Activated effector memory CD4-positive, alpha-beta T cell treated with Interleukin-2 at 50 U/mL for 16 hours (primary cell): ENCODE measurements around the gene S100PBP.
A peak's percentile ranks its signal among the peaks of the same experiment; 100 is the strongest.

Experiments used
- DNase-seq: peaks from one replicate; pipeline ENCODE4 v3.0.0-alpha.2; 2020

The S100PBP gene

DNA sequence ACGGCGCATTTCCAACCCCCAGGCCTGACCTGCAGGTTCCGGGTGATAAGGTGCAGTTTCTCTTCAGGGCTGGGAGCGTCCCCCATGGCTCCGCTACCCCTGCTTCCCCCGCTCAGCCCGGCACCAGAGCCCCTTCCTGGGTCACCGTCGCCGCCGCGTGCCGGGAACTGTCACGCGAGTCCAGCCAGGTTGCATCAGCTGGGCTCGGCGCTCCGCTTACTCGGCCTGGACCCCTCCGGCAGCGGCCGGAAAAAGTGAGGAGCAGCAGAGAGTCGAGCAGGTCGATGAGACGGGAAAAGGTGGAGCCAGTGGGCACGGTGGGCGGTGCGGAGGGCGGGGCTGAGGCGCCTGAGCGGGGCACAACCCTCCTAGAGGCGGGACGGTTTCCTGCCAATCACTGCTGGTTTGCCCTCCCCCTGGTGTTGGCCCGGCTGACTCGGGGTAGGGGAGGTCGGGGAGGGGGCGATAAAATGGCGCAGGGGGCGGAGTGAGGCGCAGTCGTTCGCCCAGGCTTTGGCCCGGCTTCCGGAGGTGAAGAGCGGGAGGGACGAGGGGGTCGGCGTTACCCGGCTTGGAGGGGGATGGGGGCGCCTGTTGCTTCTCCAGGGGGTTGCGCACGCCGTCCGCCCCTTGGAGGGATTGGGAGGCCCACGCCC, at the start of gene S100PBP, which contains the start of gene YARS1:
Gene S100PBP, plus strand, starts transcription at position 495 of the 656 bp plus-strand sequence. CDS start 8,447 bp downstream, outside the sequence.
Gene YARS1, minus strand, starts transcription at position 200 of the 656 bp plus-strand sequence. Its CDS starts 114 bp downstream, at position 86.
- DNase-seq = peak; percentile 100

DNA sequence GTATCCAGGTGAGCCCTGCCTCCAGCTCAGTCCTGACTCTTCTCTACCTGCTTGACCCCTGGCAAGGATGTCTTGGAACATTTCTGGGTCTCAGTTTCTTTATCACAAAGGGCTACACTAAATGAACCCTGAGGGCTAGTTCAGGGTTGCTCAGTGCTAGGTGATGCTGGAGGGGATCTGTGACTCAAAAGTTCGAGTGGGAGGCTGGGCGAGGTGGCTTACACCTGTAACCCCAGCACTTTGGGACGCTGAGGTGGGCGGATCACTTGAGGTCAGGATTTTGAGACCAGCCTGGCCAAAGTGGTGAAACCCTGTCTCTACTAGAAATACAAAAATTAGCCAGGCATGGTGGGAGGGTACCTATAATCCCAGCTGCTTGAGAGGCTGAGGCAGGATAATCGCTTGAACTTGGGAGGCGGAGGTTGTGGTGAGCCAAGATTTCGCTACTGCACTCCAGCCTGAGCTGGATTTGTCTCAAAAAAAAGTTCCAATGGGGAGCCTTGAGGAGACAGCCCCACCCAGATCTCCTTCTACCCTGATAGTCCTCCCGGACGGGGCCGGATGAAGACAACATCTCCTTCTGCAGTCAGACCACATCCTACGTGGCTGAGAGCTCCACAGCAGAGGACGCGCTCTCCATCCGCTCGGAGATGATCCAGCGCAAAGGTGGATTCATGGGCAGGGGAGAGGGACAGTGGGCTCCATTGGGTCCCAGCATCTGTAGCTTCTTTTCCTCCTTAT, 49.2 kb upstream of the S100PBP start:
- DNase-seq = no peak

DNA sequence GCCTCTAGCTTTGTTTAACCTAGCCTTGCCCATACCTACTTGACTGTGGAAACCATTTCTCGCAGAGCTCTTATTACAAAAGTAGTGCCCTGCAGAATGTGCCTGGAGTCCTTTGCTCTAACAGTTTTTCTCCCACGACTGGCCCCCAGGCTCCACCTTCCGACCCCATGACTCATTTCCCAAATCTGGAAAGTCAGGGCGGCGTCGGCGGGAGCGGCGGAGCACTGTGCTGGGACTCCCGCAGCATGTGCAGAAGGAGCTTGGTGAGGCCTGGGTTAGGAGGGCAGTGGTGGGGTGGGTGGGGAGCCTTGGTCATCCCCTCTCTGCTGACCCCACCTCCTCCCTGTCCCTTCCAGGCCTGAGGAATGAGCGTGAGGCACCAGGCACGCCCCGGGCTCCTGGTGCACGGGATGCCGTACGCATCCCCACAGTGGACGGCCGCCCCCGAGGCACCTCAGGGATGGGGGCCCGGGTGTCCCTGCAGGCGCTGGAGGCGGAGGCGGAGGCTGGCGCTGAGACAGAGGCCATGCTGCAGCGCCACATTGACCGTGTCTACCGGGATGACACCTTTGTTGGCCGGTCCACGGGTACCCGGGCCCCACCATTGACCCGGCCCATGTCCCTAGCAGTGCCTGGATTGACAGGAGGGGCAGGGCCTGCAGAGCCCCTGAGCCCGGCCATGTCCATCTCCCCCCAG, 47.8 kb upstream of the S100PBP start:
- no peak for DNase-seq

DNA sequence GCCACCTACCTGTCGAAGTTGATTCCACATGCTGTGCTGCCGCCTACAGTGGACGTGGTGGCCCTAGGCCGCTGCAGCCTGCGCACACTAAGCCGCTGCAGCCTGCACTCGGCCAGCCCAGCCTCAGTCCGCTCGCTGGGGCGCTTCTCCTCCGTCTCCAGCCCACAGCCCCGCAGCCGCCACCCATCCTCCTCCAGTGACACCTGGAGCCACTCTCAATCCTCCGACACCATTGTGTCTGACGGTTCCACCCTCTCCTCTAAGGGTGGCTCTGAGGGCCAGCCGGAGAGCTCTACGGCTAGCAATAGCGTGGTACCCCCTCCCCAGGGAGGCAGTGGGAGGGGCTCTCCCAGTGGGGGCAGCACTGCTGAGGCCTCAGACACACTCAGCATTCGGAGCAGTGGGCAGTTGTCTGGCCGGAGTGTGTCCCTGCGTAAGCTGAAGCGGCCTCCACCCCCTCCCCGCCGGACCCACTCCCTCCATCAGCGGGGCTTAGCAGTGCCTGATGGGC, 47.2 kb upstream of the S100PBP start:
- no peak for DNase-seq

DNA sequence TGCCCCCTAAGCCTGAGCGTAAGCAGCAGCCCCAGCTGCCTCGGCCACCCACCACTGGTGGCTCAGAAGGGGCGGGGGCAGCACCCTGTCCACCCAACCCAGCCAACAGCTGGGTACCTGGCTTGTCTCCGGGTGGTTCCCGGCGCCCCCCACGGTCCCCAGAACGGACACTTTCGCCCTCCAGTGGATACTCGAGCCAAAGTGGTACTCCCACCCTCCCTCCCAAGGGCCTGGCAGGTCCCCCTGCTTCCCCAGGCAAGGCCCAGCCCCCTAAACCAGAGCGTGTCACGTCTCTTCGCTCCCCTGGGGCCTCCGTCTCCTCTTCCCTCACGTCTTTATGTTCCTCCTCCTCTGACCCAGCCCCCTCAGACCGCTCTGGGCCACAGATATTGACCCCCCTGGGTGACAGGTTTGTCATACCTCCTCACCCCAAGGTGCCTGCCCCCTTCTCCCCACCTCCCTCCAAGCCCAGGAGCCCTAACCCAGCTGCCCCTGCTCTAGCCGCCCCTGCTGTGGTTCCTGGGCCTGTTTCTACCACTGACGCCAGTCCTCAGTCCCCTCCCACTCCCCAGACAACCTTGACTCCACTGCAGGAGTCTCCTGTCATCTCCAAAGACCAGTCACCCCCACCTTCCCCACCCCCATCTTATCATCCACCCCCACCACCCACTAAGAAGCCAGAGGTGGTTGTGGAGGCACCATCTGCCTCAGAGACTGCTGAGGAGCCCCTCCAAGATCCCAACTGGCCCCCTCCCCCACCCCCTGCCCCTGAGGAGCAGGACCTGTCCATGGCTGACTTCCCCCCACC, 46.5 kb upstream of the S100PBP start:
- no peak for DNase-seq

DNA sequence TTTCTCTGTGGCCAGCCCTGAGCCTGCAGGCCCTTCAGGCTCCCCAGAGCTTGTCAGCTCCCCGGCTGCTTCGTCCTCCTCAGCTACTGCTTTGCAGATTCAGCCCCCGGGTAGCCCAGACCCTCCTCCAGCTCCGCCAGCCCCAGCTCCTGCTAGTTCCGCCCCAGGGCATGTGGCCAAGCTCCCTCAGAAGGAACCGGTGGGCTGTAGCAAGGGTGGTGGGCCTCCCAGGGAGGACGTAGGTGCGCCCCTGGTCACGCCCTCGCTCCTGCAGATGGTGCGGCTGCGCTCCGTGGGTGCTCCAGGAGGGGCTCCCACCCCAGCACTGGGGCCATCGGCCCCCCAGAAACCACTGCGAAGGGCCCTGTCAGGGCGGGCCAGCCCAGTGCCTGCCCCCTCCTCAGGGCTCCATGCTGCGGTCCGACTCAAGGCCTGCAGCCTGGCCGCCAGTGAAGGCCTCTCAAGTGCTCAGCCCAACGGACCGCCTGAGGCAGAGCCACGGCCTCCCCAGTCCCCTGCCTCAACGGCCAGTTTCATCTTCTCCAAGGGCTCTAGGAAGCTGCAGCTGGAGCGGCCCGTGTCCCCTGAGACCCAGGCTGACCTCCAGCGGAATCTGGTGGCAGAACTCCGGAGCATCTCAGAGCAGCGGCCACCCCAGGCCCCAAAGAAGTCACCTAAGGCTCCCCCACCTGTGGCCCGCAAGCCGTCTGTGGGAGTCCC, 45.7 kb upstream of the S100PBP start:
- DNase-seq = no peak

DNA sequence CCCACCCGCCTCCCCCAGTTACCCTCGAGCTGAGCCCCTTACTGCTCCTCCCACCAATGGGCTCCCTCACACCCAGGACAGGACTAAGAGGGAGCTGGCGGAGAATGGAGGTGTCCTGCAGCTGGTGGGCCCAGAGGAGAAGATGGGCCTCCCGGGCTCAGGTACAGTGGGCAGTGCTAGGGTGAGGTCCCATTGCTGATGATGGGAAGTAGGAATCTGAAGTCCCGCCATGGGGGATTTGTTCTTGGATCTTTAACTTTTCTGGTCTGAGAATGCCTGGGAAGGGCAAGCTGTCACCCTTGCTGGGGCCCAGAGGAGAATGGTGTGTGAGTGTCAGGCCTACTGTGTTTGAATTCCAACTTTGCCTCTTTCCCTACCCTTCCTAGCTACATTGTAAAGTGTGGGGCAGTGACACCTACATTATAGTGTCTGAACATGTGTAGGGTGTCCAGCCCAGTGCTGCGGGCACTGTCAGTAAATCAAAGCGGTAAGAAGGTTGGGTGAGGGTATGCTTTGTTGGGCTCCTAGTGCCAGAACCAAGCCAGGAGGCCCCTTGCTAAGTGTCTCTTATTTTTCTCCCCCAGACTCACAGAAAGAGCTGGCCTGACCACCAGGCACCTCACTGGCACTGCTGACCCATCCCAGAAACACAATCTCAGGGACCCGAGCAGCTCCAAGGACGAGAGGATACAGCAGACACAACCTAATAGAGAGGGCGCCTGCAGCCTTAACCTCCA, 45.0 kb upstream of the S100PBP start:
- DNase-seq = no peak

DNA sequence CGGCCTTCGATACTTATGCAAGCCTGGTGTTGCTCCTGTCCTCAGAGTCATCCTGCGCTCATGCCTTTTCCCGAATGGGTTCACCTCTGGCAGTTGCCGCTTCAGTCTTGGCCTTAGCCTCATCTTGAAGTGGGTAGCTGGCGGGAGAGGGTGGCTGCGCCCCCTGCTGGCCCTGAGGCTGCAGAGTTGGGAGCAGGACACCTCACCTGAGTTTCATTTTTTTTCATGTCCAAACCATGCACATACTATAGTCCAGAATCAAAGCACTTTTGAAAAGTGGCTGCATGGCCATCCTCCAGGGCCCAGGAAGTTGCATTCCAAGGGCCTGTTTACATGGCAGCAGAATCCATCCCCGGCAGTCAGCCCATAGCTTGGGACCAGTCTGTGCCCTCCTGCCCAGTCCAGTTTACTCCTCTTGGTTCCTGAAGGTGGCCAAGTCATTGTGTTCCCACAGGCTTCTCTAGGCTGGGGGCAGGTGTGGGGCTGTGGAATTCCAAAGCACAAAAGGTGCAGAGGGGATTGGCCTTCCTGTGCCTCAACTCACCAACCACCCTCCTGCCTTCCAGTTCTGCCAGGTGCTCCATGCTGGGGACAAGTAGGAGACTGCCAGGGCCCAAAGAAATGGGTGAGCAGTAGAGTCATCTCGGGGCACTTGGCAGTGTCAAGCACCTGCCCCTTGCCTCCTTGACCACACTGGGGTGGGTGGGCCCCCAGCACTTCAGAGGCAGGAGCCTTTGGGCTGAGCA, 44.3 kb upstream of the S100PBP start:
- peak; percentile 64 for DNase-seq

DNA sequence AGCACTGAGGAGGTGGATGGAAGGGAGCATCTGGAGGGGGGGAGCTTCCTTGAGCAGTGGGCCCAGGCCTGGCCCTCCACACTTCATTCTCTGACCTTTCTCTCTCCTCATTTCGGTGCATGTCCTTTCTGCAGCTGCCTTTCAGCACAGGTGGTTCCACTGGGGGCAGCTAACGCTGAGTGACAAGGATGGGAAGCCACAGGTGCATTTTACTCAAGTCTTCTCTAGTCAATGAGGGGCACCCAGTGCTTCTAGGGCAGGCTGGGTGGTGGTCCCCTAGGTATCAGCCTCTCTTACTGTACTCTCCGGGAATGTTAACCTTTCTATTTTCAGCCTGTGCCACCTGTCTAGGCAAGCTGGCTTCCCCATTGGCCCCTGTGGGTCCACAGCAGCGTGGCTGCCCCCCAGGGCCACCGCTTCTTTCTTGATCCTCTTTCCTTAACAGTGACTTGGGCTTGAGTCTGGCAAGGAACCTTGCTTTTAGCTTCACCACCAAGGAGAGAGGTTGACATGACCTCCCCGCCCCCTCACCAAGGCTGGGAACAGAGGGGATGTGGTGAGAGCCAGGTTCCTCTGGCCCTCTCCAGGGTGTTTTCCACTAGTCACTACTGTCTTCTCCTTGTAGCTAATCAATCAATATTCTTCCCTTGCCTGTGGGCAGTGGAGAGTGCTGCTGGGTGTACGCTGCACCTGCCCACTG, 43.5 kb upstream of the S100PBP start:
- DNase-seq = no peak

DNA sequence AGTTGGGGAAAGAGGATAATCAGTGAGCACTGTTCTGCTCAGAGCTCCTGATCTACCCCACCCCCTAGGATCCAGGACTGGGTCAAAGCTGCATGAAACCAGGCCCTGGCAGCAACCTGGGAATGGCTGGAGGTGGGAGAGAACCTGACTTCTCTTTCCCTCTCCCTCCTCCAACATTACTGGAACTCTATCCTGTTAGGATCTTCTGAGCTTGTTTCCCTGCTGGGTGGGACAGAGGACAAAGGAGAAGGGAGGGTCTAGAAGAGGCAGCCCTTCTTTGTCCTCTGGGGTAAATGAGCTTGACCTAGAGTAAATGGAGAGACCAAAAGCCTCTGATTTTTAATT, 43.0 kb upstream of the S100PBP start:
- DNase-seq = no peak

DNA sequence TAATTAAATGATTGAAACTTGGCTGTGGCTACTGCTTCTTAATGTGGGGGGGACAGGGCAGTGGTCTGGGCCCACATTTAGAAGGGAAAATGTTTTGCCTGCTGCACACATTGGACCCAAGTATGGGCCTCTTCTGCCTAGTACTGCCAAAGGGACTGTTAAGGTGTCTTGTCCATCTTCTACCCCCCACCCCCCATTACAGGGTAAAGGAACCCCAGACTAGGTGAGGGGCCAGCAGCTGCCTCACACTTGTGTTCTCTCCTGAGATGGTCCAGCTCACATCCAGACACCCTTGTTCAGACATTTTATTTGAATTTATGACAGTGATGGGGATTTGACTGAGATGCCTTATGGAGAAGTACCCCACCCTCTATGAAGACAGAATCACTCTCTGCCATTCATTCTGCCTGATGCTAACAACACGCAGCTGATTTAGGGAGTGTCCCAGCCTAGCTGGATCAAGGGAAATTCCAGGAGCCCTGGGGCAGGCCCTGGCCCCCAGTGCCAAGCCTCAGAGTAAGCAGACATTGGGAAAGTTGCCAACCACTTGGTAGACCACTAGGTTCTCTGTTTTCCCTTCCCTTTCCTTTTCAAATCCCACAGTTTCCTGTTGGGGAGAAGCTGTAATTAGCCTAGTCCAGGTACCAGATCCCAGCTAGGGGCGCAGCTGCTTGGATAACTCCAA, 42.4 kb upstream of the S100PBP start:
- no peak for DNase-seq

DNA sequence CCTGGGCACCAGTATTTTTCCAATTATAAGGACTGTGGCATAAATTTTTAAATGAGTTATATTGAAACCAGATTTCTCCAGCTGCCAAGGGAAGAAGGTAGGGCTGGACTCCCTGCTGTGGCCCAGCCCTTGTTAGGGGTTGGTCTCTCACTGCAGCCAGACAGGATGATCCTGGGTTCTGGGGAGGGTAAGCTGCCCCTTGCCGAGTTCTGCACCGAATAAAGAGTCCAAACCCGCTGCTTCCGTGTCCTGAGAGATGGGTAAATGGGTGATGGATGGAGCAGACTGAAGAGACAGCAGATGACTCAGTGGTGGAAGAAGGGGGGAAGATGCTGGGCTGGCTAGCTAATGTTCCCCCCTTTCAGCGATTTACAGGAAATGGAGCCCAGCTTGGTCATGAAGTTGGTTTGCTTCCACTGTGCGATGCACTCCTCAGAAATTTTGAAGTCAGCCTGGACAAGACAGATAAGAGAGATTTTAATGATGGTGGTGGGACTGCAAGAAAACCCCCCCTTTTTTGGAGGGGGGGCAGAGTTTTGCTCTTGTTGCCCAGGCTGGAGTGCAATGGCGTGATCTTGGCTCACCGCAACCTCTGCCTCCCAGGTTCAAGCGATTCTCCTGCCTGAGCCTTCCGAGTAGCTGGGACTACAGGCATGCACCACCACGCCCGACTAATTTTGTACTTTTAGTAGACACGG, 41.7 kb upstream of the S100PBP start:
- no peak for DNase-seq

DNA sequence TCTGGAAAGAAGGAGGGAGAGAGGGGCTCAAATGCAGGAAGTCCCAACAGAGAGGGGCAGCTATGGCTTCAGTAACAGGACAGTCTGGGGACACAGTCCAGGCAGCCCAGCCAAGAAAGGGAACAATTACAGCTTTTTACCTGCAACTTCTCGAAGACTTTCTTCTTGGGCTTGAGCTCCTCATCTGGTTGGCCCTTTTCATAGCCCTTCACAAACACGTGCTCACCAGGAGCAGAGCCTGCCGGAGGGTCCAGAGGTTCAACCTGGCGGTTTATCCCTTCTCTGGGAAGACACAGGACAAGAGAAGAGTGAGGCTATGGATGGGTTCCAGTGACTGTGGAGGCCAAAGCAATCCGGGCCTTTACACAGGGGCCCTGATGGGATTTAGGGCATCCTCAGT, 38.2 kb upstream of the S100PBP start:
- no peak for DNase-seq

DNA sequence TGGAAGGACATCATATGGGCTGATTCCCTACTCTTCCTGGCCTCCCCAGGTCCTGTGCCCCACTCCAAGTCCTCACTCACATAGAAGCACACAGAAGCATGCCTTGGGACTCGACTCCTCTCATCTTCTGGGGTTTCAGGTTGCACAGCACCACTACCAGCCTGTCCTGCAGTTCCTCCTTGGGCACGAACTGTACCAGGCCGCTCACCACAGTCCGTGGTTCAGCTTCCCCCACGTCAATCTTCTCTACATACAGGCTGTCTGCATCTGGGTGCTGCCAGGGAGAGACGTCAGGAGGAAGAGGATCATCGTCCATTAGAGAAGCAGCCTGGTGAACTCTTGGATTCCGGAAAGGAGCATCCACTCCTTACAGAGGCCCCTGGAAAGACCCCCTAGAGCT, 37.4 kb upstream of the S100PBP start:
- no peak for DNase-seq

DNA sequence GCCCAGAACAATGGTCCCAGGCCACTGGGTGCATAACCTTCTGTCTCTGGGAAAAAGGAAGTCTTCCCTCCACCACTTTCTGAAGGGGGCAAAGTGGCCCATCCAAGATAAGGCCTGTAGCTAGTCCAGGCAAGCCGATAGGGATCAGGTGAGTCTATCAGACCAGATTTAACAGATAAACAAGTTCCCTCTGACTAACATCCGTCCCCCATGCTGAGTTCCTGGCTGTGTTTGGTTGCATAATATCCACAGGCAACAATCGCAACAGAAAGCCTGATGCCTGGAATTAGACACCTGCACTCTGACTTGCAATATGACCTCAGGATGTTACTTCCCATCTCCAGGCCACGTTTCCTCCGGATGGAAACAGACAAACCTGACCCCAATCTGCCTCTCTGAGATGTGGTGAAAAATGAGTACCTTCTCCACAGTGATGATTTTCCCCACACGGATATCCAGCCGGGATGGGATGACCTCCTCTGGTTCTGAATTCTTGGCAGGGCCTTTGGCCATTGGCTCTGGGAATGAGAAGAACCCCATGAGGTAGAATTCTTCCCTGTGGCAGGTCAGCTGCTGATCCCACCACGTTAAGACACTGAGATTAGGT, 36.7 kb upstream of the S100PBP start:
- no peak for DNase-seq

DNA sequence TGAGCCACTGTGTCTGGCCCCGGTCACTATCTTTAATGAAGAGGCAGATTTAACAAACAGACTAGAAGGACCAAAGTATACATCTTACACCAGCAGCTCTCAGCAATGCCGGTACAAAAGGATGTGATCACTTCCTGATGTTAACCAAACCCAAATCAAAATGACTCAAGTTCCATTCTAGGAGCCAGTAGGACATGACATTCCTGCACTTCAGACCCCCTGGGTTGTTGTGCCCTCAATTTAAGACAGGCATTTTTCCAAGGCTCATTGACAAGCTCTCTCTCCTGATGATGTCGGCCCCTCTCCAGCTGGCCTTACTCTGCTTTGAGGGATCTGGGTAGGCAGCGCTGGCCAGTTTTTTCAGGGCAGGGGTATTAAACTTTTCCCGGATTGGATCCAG, 35.4 kb upstream of the S100PBP start:
- no peak for DNase-seq

DNA sequence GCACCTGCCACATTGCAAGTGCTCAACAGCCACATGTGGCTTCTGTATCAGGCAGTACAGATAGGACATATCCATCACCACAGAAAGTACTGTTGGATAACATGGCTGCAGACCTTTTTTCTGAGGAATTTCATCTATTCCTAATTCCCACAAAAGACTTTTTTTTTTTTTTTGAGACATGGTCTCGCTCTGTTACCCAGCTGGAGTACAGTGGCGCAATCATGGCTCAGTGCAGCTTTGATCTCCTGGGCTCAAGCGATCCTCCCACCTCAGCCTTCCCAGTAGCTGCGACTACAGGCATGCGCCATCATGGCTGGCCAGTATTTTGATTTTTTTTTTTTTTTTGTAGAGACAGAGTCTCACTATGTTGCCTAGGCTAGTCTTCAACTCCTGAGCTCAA, 33.6 kb upstream of the S100PBP start:
- DNase-seq = no peak

DNA sequence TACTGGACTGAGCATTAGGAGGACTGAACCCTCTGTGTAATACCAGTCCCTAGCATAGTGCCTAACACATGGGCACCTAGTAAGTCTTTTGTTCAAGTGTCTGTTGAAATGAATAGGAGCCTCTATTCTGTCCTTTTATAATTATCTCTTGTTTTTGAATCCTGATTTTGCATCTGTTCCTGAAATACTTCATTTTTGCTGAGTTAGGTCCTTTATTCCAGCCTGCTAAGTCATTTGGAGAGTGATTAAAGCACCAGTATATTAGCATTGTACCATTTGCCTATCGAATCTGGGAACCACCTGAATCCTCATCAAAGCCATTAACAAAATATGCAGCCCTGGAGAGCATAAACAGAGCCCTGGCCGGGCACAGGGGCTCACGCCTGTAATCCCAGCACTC, 32.6 kb upstream of the S100PBP start:
- no peak for DNase-seq
